ENCODE data around the gene ELP4.

DNA sequence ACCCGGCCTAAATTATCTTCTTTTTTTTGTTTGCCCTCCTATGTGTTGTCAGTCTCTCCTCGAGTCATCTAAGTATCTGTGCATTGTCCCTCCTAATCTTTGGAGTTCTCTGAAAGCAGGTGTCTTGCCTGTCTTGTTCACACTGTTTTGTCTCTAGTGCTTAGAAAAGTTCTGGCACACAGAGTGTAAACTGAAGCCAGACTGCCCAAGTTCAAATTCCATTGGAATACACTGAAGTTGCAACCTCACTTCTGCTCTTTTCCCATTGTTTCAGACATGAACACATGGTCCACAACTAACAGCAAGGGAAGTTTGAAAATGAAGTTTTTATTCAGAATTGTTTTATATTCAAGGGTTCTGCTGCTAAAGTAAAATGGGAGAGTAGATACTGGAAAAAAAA is 262.8 kb downstream of the ELP4 start:
- TF ChIP-seq SIN3A (IDR thresholded peaks at IDR 0.05; ENCODE audit: borderline replicate concordance, insufficient read depth, low read length) = no peak
- no peak for TF ChIP-seq POLR2AphosphoS5 (IDR thresholded peaks at IDR 0.05; ENCODE audit: low read depth, low read length)
- TF ChIP-seq TAF1 (IDR thresholded peaks at IDR 0.05; ENCODE audit: borderline replicate concordance, insufficient read depth, low read length) = no peak
